K562 (cell line): ENCODE results near the gene HP. TPM values are rescaled to one million over a fixed set of nuclear protein-coding genes. Genes with fewer than 3 reads are reported as not detected.
"Not testable (repeated sequence)": the region's sequence is repeated elsewhere in the genome, so short reads cannot be mapped to it uniquely, and the experiment has no call there.

Experiments
- ATAC-seq: fragments of 200-7000 bp; cut with Tn5 transposase; 3 replicates; pipeline ENCODE4 v1.9.1; 2020; ENCODE audit warnings: moderate library complexity
- BruUV-seq: library from RNA; stranded (reverse); fragments of 400-500 nt; replicated peaks from 2 replicates; lab custom pipeline; 2021; lab: Mats Ljungman, UMichigan
- CTCF ChIA-PET: fragments of 300-600 bp; formaldehyde crosslinking; extraction: SDS; loops from one replicate; lab custom pipeline; 2021; ENCODE audit warnings: low intra/inter-chr PET ratio; lab: Yijun Ruan, JAX
- POLR2A ChIA-PET: fragments of 300-600, 350-650 bp; sonication (Branson Sonifier 250); formaldehyde crosslinking; extraction: SDS; loops from one replicate; lab custom pipeline; 2021; ENCODE audit warnings: antibody characterized with exemption, inconsistent platforms; lab: Yijun Ruan, JAX
- DNase-seq, 4 experiments: peaks; one replicate each; pipeline versions ENCODE4 v3.0.0 to v3.0.0-alpha.2; 2011 to 2018; ENCODE audit warnings: low spot score in 3 of 4, mixed read lengths in 3 of 4; ENCODE audit errors: extremely low read depth in 1 of 4
- FAIRE-seq: peaks from 2 replicates; lab custom pipeline; 2011; peaks lifted over from hg19 to GRCh38; lab: Jason Lieb, UNC
- H2AFZ ChIP-seq: 2 replicates; pipeline ENCODE4 v1.6.0; 2011; ENCODE audit warnings: low read depth, low read length, control low read depth, inconsistent platforms
- H3K27ac ChIP-seq: fragments of 200-600 bp; 3 replicates; pipeline ENCODE4 v1.8.0; 2011; ENCODE audit warnings: low read depth, mild to moderate bottlenecking, control low read depth, inconsistent platforms, low read length, moderate library complexity, mixed read lengths; ENCODE audit errors: extremely low read depth
- H3K27me3 ChIP-seq, 2 experiments: fragments of 300-600 bp in 1 of 2; 2 replicates in 1 of 2; 3 replicates in 1 of 2; pipeline versions ENCODE4 v1.6.0 to v1.8.0; 2011; ENCODE audit warnings: inconsistent platforms in 2 of 2, low read length in 2 of 2, mild to moderate bottlenecking in 1 of 2, mixed read lengths in 1 of 2, moderate library complexity in 1 of 2; ENCODE audit not compliant: control insufficient read depth in 2 of 2, insufficient read depth in 2 of 2
- H3K36me3 ChIP-seq: fragments of 300-600 bp; 3 replicates; pipeline ENCODE4 v1.8.0; 2011; ENCODE audit warnings: mild to moderate bottlenecking, low read length, inconsistent platforms; ENCODE audit not compliant: control insufficient read depth, insufficient read depth
- H3K4me1 ChIP-seq, 2 experiments: fragments of 200-600 bp in 1 of 2; replicated peaks in 1 of 2; 2 replicates in 1 of 2; 3 replicates in 1 of 2; pipeline versions ENCODE4 v1.5.1 to v1.8.0; 2011; ENCODE audit warnings: inconsistent platforms in 2 of 2, low read length in 2 of 2, mild to moderate bottlenecking in 1 of 2, mixed read lengths in 1 of 2, moderate library complexity in 1 of 2; ENCODE audit not compliant: control insufficient read depth in 2 of 2, insufficient read depth in 2 of 2
- H3K4me2 ChIP-seq: 2 replicates; pipeline ENCODE4 v1.6.1; 2011; ENCODE audit warnings: low read length, control low read depth, inconsistent platforms, mixed read lengths; ENCODE audit not compliant: insufficient read depth
- H3K4me3 ChIP-seq: fragments of 200-600 bp; sonication (generic), shearing (Covaris generic); 2 replicates; pipeline ENCODE4 v1.5.1; 2016; ENCODE audit warnings: control low read depth, inconsistent platforms
- H3K79me2 ChIP-seq: fragments of 200-600 bp; 3 replicates; pipeline ENCODE4 v1.8.0; 2011; ENCODE audit warnings: low read length, inconsistent platforms; ENCODE audit not compliant: control insufficient read depth, insufficient read depth
- H3K9ac ChIP-seq, 2 experiments: 2 replicates each; pipeline versions ENCODE4 v1.6.0 to v1.6.1; 2011; ENCODE audit warnings: low read depth in 2 of 2, low read length in 2 of 2, control low read depth in 1 of 2, inconsistent platforms in 1 of 2, mild to moderate bottlenecking in 1 of 2, mixed read lengths in 1 of 2; ENCODE audit not compliant: insufficient read depth in 1 of 2
- H3K9me1 ChIP-seq: one replicate; pipeline ENCODE4 v1.6.0; 2011; ENCODE audit warnings: inconsistent platforms, mild to moderate bottlenecking, low read length, moderate library complexity; ENCODE audit not compliant: control insufficient read depth, insufficient read depth
- H3K9me3 ChIP-seq: replicated peaks from 2 replicates; pipeline ENCODE4 v1.5.1; 2011; ENCODE audit warnings: low read depth, low read length, inconsistent platforms; ENCODE audit not compliant: control insufficient read depth, insufficient read depth
- H4K20me1 ChIP-seq: replicated peaks from 2 replicates; pipeline ENCODE4 v1.6.1; 2011; ENCODE audit warnings: low read length, inconsistent platforms, mixed read lengths; ENCODE audit not compliant: control insufficient read depth, insufficient read depth
- ATF7 ChIP-seq: fragments of 450-650 bp; IDR thresholded peaks from 2 replicates; pipeline ENCODE4 v1.7.1; 2014; ENCODE audit warnings: mild to moderate bottlenecking, moderate library complexity
- HMG20B ChIP-seq: fragments of 250-450 bp; sonication (Bioruptor Pico); IDR thresholded peaks from 2 replicates; pipeline ENCODE4 v1.5.0; 2021; ENCODE audit warnings: mild to moderate bottlenecking
- MIER1 ChIP-seq: fragments of 450-650 bp; IDR thresholded peaks from 2 replicates; pipeline ENCODE4 v1.6.1; 2016; ENCODE audit warnings: antibody characterized with exemption, mild to moderate bottlenecking, low read depth
- NBN ChIP-seq: fragments of 450-650 bp; IDR thresholded peaks from 2 replicates; pipeline ENCODE4 v1.6.1; 2016; ENCODE audit warnings: low read depth, mild to moderate bottlenecking
- RBBP5 ChIP-seq: fragments of 200-600 bp; sonication (generic); IDR thresholded peaks from 2 replicates; pipeline ENCODE4 v1.6.1; 2012; ENCODE audit warnings: borderline replicate concordance, mild to moderate bottlenecking, low read length, control low read depth, inconsistent platforms; ENCODE audit not compliant: insufficient read depth, poor library complexity, severe bottlenecking
- TFAM ChIP-seq: fragments of 250-450 bp; sonication (Bioruptor Pico); conservative IDR thresholded peaks from 2 replicates; pipeline ENCODE4 v1.5.0; 2021; ENCODE audit warnings: mild to moderate bottlenecking, moderate library complexity
- WGBS: fragments of 100-300 bp; shearing (Covaris generic); methylation state at CpG from one replicate; pipeline ENCODE4 v1.1.6; 2016; ENCODE audit warnings: low coverage, mixed read lengths; ENCODE audit not compliant: insufficient coverage; ENCODE audit errors: missing lambda C conversion rate; 5-methylcytosine and 5-hydroxymethylcytosine counted together
- in situ Hi-C: fragments of 300-500 bp; cut with MboI; formaldehyde crosslinking; loops from 4 replicates; pipeline ENCODE4 v1.15.0; 2018; ENCODE audit warnings: inconsistent platforms, mixed read lengths
- intact Hi-C: fragments of 100-400 bp; cut with micrococcal nuclease; formaldehyde crosslinking; loops from 2 replicates; pipeline ENCODE4 v1.14.2; 2022
- polyA plus RNA-seq, 8 experiments: library from polyadenylated mRNA; depleted of rRNA in 4 of 8; stranded (reverse) in 5 of 8; unstranded in 3 of 8; fragments of >200 nt; fragmentation: Nextera tagmentation in 2 of 8; fragmentation: Illumina TruSeq in 1 of 8; extraction: Ambion mirVana in 2 of 8; extraction: Trizol in 1 of 8; gene quantifications; 2 replicates each; pipeline versions ENCODE4 v1.2.1 to v1.2.3, GENCODE V29; 2011 to 2014; ENCODE audit warnings: inconsistent platforms in 1 of 8, missing spikeins in 1 of 8
- total RNA-seq, 7 experiments: library from RNA; depleted of rRNA in 6 of 7; stranded (reverse); fragments of >200 nt in 6 of 7; fragmentation: Illumina TruSeq in 2 of 7; extraction: Trizol in 2 of 7; gene quantifications; 2 replicates each; pipeline versions ENCODE4 v1.2.1 to v1.2.3, GENCODE V29; 2011 to 2021; ENCODE audit warnings: low replicate concordance in 1 of 7
- TF ChIP-seq, protein P1 (sequence below): fragments of 450-650 bp; conservative IDR thresholded peaks from 2 replicates; pipeline ENCODE4 v1.6.1; 2016; ENCODE audit warnings: missing genetic modification characterization, low read depth, mild to moderate bottlenecking, control low read depth, missing compliant biosample characterization
- TF ChIP-seq, protein P2 (sequence below): fragments of 250-450 bp; sonication (Bioruptor Pico); IDR thresholded peaks from 2 replicates; pipeline ENCODE4 v1.6.1; 2021; ENCODE audit warnings: mild to moderate bottlenecking
- TF ChIP-seq, protein P3 (sequence below): fragments of 200-800 bp; sonication (Bioruptor generic); IDR thresholded peaks from 2 replicates; pipeline ENCODE4 v1.6.1; 2017; ENCODE audit warnings: missing genetic modification characterization, missing compliant biosample characterization

HP gene
- total and polyA plus RNA-seq, 9 of the 15 experiments (the other 6 are each of a cell fraction or from before 2014, with no cell fraction given) = 0.04 to 8.7 TPM; not detected in 7

DNA sequence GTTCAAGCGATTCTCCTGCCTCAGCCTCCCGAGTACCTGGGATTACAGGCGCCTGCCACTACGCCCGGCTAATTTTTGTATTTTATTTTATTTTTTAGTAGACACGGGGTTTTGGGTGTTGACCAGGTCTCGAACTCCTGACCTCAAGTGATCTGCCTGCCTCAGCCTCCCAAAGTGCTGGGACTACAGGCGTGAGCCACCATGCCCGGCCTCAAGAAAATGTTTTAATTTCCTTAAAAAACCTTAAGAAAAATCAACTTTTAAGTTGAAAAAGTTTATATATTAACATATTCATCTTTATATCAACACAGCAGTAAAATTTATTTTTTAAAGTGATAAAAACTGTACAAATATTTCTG, 46.3 kb upstream of the HP start:
- Histone ChIP-seq H3K79me2 (peaks cover 18% of the 10 kb centered on the region; the same call in 2 of the 3 replicates), H3K4me1 (peaks cover 7 to 31% of the 10 kb centered on the region in 2 experiments), H2AFZ (peak overlapping the region; percentile 79), H3K36me3 (peaks cover 25% of the 10 kb centered on the region)
- TF ChIP-seq MIER1 (0 out of 2 replicates have a peak, but pooled peaks have one; percentile 31), NBN (peak; percentile 37)
- CTCF ChIA-PET = interaction anchor here (0.5 kb wide), 1 partner anchor 50 kb away, joined by 3 read pairs; no protein-coding TSS in a partner anchor
- POLR2A ChIA-PET, DNase-seq, H3K9me1 ChIP-seq, H3K9ac ChIP-seq, H3K27ac ChIP-seq, in situ Hi-C loops, H3K9me3 ChIP-seq, FAIRE-seq, H4K20me1 ChIP-seq, H3K4me3 ChIP-seq, H3K4me2 ChIP-seq, BruUV-seq, ATAC-seq, H3K27me3 ChIP-seq: not testable (repeated sequence)
- WGBS = 60% methylated on average over 8 of the region's 9 CpGs
- intact Hi-C loops = loop anchor here (5.0 kb wide), 1 partner anchor 181 kb away; no protein-coding TSS in a partner anchor

DNA sequence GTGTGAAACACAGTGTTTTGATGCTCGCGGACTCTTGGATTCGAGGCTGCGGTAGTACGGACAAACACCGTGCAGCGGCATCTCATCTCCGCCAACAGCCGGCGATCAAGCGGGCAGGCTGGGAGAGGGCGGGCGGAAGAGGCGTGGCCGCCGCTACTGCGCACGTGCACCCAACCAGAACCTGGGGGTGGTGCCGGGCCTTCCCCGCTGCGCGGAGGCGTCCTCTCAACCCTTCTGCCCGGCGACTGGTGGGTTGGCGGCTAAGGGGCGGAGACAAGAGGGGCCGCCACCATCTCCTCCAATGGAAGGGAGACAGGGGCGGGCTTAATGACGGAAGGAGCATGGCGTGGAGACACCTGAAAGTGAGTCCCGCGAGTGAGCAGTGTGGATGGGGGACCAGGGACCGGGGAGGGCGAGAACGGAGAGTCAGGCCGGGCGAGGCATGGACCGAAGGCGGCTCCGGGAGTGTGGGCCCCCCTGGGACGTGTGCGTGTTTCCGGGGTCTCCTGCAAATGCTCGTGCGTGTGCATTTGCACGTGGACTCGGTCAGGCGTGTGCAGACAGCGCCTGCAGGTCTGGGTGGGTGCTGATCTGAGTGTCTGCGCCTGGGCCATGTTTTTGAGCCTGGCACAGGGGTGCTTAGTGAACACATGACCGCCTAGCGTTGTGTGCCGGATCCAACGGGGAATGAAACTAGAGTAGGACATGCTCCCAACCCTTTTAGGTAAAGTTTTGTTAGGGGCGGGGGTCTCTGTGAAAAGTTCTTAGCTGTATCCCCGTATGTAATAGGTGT, 45.7 kb upstream of the HP start, which contains the start of gene DHODH:
Gene DHODH, plus strand, starts transcription at position 321 of the 793 bp plus-strand sequence. Its CDS starts 21 bp downstream, at position 342.
- FAIRE-seq = peak; percentile 81
- in situ Hi-C loops = no loop called here
- Histone ChIP-seq H3K9me3 (no peaks in the 10 kb centered on the region), H2AFZ (peak within 1 kb of the TSS; percentile 92), H3K4me1 (peaks cover 13 to 36% of the 10 kb centered on the region in 2 experiments), H3K4me3 (peak within 1 kb of the TSS; percentile 98), H3K27me3 (peaks cover 0 to 6% of the 10 kb centered on the region in 2 experiments; a peak in 2 of 5 replicates), H3K79me2 (peaks cover 18% of the 10 kb centered on the region; the same call in 2 of the 3 replicates), H3K27ac (peak within 1 kb of the TSS; percentile 71), H3K9ac (peak within 1 kb of the TSS; percentile 77 to 93), H4K20me1 (no peaks in the 10 kb centered on the region), H3K4me2 (peak within 1 kb of the TSS; percentile 99), H3K36me3 (peaks cover 27% of the 10 kb centered on the region), H3K9me1 (no peaks in the 10 kb centered on the region)
- ChIA-PET POLR2A (no interaction called here), CTCF (no interaction called here)
- DNase-seq = peak; percentile 98 to 100 (median 99)
- peak; percentile 100 for ATAC-seq
- intact Hi-C loops = loop anchor here (5.0 kb wide), 1 partner anchor 181 kb away; no protein-coding TSS in a partner anchor
- TSS peak; percentile 84 for BruUV-seq
- under 1% methylated on average over 55 of the region's 57 CpGs for WGBS
- TF ChIP-seq, protein P1, sequence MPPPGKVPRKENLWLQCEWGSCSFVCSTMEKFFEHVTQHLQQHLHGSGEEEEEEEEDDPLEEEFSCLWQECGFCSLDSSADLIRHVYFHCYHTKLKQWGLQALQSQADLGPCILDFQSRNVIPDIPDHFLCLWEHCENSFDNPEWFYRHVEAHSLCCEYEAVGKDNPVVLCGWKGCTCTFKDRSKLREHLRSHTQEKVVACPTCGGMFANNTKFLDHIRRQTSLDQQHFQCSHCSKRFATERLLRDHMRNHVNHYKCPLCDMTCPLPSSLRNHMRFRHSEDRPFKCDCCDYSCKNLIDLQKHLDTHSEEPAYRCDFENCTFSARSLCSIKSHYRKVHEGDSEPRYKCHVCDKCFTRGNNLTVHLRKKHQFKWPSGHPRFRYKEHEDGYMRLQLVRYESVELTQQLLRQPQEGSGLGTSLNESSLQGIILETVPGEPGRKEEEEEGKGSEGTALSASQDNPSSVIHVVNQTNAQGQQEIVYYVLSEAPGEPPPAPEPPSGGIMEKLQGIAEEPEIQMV (tag) = no peak
- peak; percentile 76 for TF ChIP-seq ATF7
- TF ChIP-seq, protein P2, sequence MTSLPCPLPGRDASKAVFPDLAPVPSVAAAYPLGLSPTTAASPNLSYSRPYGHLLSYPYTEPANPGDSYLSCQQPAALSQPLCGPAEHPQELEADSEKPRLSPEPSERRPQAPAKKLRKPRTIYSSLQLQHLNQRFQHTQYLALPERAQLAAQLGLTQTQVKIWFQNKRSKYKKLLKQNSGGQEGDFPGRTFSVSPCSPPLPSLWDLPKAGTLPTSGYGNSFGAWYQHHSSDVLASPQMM = no peak
- peak; percentile 76 for TF ChIP-seq RBBP5
- TF ChIP-seq TFAM (CRISPR knock-in tag) = no peak
- TF ChIP-seq, protein P3, sequence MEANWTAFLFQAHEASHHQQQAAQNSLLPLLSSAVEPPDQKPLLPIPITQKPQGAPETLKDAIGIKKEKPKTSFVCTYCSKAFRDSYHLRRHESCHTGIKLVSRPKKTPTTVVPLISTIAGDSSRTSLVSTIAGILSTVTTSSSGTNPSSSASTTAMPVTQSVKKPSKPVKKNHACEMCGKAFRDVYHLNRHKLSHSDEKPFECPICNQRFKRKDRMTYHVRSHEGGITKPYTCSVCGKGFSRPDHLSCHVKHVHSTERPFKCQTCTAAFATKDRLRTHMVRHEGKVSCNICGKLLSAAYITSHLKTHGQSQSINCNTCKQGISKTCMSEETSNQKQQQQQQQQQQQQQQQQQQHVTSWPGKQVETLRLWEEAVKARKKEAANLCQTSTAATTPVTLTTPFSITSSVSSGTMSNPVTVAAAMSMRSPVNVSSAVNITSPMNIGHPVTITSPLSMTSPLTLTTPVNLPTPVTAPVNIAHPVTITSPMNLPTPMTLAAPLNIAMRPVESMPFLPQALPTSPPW = peak; percentile 53; the same call in 1 of the 2 replicates
- TF ChIP-seq HMG20B = no peak
